SK-N-SH (cell line): ENCODE data around the gene MYOM3. TPM values are rescaled to one million over a fixed set of nuclear protein-coding genes. Genes with fewer than 3 reads are reported as not detected.

Source experiments
- CTCF ChIA-PET: fragments of 300-600, 350-600 bp; formaldehyde crosslinking; extraction: SDS; loops from one replicate; lab custom pipeline; 2021; lab: Yijun Ruan, JAX
- POLR2A ChIA-PET: fragments of 350-600 bp; sonication (Branson Sonifier 250); formaldehyde crosslinking; extraction: SDS; loops from one replicate; lab custom pipeline; 2020; ENCODE audit warnings: antibody characterized with exemption, inconsistent platforms; lab: Yijun Ruan, JAX
- DNase-seq: peaks from one replicate; pipeline ENCODE4 v3.0.0; 2012
- H2AFZ ChIP-seq: fragments of 200-600 bp; sonication (generic); 2 replicates; pipeline ENCODE4 v1.8.1; 2016; ENCODE audit warnings: antibody characterized with exemption, mild to moderate bottlenecking, low read depth
- H3F3A ChIP-seq: fragments of 200-600 bp; sonication (generic); replicated peaks from 2 replicates; pipeline ENCODE3; 2016; ENCODE audit warnings: antibody characterized with exemption, mild to moderate bottlenecking; ENCODE audit not compliant: insufficient read depth
- H3K27ac ChIP-seq, 2 experiments: fragments of 200-500 bp in 1 of 2; fragments of 200-600 bp in 1 of 2; sonication (Bioruptor generic) in 1 of 2; sonication (generic), shearing (Covaris generic) in 1 of 2; 2 replicates each; pipeline versions ENCODE4 v1.5.1 to v1.6.1; 2014 to 2016; ENCODE audit warnings: low read depth in 2 of 2, inconsistent platforms in 1 of 2, low read length in 1 of 2, mild to moderate bottlenecking in 1 of 2, mixed read lengths in 1 of 2
- H3K27me3 ChIP-seq: fragments of 200-600 bp; sonication (generic), shearing (Covaris generic); 2 replicates; pipeline ENCODE4 v1.6.1; 2016; ENCODE audit warnings: mixed run types; ENCODE audit not compliant: insufficient read depth
- H3K36me3 ChIP-seq, 2 experiments: fragments of 200-500 bp in 1 of 2; fragments of 200-600 bp in 1 of 2; sonication (Bioruptor generic) in 1 of 2; sonication (generic) in 1 of 2; replicated peaks in 1 of 2; 2 replicates each; pipeline versions ENCODE3 to v1.5.1; 2014 to 2016; ENCODE audit warnings: low read length in 1 of 2, mild to moderate bottlenecking in 1 of 2; ENCODE audit not compliant: insufficient read depth in 2 of 2, control insufficient read depth in 1 of 2
- H3K4me1 ChIP-seq, 2 experiments: fragments of 200-500 bp in 1 of 2; fragments of 200-600 bp in 1 of 2; sonication (Bioruptor generic) in 1 of 2; sonication (generic), shearing (Covaris generic) in 1 of 2; 2 replicates each; pipeline versions ENCODE4 v1.5.1 to v1.6.1; 2014 to 2016; ENCODE audit warnings: low read depth in 1 of 2, low read length in 1 of 2, mixed run types in 1 of 2; ENCODE audit not compliant: insufficient read depth in 2 of 2, control insufficient read depth in 1 of 2
- H3K4me2 ChIP-seq: fragments of 200-600 bp; sonication (generic), shearing (Covaris generic); 2 replicates; pipeline ENCODE4 v1.6.1; 2017; ENCODE audit warnings: mixed run types
- H3K4me3 ChIP-seq, 2 experiments: fragments of 200-500 bp in 1 of 2; fragments of 200-600 bp in 1 of 2; sonication (Bioruptor generic) in 1 of 2; sonication (generic), shearing (Covaris generic) in 1 of 2; 2 replicates each; pipeline versions ENCODE4 v1.5.1 to v1.8.1; 2014 to 2016; ENCODE audit warnings: low read depth in 2 of 2, inconsistent platforms in 1 of 2, low read length in 1 of 2, mild to moderate bottlenecking in 1 of 2, mixed read lengths in 1 of 2, moderate library complexity in 1 of 2
- H3K79me2 ChIP-seq: fragments of 200-600 bp; sonication (generic); 2 replicates; pipeline ENCODE4 v1.8.1; 2017; ENCODE audit warnings: mild to moderate bottlenecking; ENCODE audit not compliant: insufficient read depth
- H3K9ac ChIP-seq: fragments of 200-600 bp; sonication (generic); 2 replicates; pipeline ENCODE4 v1.6.1; 2017; ENCODE audit warnings: mixed run types
- H3K9me2 ChIP-seq: fragments of 200-600 bp; sonication (generic); 2 replicates; pipeline ENCODE4 v1.6.1; 2017; ENCODE audit warnings: mixed run types
- H3K9me3 ChIP-seq: fragments of 200-600 bp; sonication (generic); 2 replicates; pipeline ENCODE4 v1.6.1; 2017; ENCODE audit warnings: mixed run types, mild to moderate bottlenecking, moderate library complexity
- H4K20me1 ChIP-seq: fragments of 200-600 bp; sonication (generic); 2 replicates; pipeline ENCODE4 v1.6.1; 2017; ENCODE audit warnings: mild to moderate bottlenecking, mixed run types; ENCODE audit not compliant: insufficient read depth
- FOSL2 ChIP-seq: IDR thresholded peaks from 2 replicates; pipeline ENCODE4 v1.4.0; 2012; ENCODE audit warnings: low read depth, mild to moderate bottlenecking, moderate library complexity, borderline replicate concordance
- NFIC ChIP-seq: IDR thresholded peaks from 2 replicates; pipeline ENCODE4 v1.4.0; 2012; ENCODE audit warnings: borderline replicate concordance
- POLR2AphosphoS5 ChIP-seq: IDR thresholded peaks from 2 replicates; pipeline ENCODE4 v1.6.1; 2012; ENCODE audit warnings: low read depth, low read length
- RAD21 ChIP-seq: IDR thresholded peaks from 2 replicates; pipeline ENCODE4 v1.6.1; 2012; ENCODE audit warnings: mild to moderate bottlenecking, low read length
- SIN3A ChIP-seq: IDR thresholded peaks from 2 replicates; pipeline ENCODE4 v1.6.1; 2012; ENCODE audit warnings: low read depth, mild to moderate bottlenecking, low read length, moderate library complexity, borderline replicate concordance
- WGBS: methylation state at CpG from one replicate; pipeline ENCODE4 v1.1.6; 2017; ENCODE audit warnings: low lambda C conversion rate; 5-methylcytosine and 5-hydroxymethylcytosine counted together
- polyA plus RNA-seq, 3 experiments: library from polyadenylated mRNA; depleted of rRNA; stranded (reverse); fragments of >200 nt; gene quantifications; 2 replicates each; pipeline ENCODE4 v1.2.3, GENCODE V29; 2012
- TF ChIP-seq, protein P1 (sequence below): IDR thresholded peaks from 2 replicates; pipeline ENCODE4 v1.6.1; 2012; ENCODE audit warnings: mild to moderate bottlenecking, low read depth, low read length, moderate library complexity
- TF ChIP-seq, protein P2 (sequence below): IDR thresholded peaks from 2 replicates; pipeline ENCODE4; 2012

The MYOM3 gene
- polyA plus RNA-seq, 1 of the 3 experiments (the other 2 are of a cell fraction), result 0.02 TPM

GRCh38 chr1:24048205-24048869 lies 63.6 kb downstream of the MYOM3 start:
- no peaks in the 10 kb centered on the region for H3K79me2 ChIP-seq
- no peak overlapping the region for H3K4me2 ChIP-seq
- no peaks in the 10 kb centered on the region for H3K9me2 ChIP-seq
- no peak overlapping the region for H3K4me3 ChIP-seq
- 94% methylated on average over 6 of the region's 6 CpGs for WGBS
- H3K9ac ChIP-seq, result no peak overlapping the region
- no peak for DNase-seq
- peaks cover 16% of the 10 kb centered on the region for H3F3A ChIP-seq
- H3K27me3 ChIP-seq, result no peaks in the 10 kb centered on the region
- no peaks in the 10 kb centered on the region for H4K20me1 ChIP-seq
- H3K4me1 ChIP-seq, result peaks cover 10 to 14% of the 10 kb centered on the region in 2 experiments; a peak in 3 of 4 replicates
- no peaks in the 10 kb centered on the region for H3K36me3 ChIP-seq
- TF ChIP-seq RAD21 (no peak), NFIC (peak; percentile 55; the same call in 1 of the 2 replicates)
- no peak overlapping the region for H3K27ac ChIP-seq
- CTCF ChIA-PET, result no interaction called here
- no peak overlapping the region for H2AFZ ChIP-seq
- no peaks in the 10 kb centered on the region for H3K9me3 ChIP-seq
- POLR2A ChIA-PET, result interaction anchor here (0.6 kb wide), 1 partner anchor 16 kb away, joined by 3 read pairs; no protein-coding TSS in a partner anchor

DNA sequence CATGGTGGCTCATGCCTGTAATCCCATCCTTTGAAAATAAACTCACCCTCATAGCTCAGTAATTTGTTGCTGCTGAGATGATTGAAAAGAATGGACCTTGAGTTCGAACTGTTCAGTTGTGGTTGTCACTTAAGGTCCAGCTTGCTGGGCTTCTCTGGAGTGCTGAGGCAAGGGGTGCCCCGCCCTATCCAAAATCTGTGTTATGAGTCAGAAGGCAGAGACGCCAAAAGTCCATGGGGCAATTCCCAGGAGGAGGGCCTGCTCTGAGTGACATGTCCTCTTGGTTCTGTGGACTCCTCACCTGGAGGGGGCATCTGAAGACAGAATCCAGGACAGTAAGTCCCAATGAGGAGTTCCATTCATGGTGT lies 64.8 kb downstream of the MYOM3 start:
- Histone ChIP-seq H4K20me1 (no peaks in the 10 kb centered on the region), H3F3A (peaks cover 16% of the 10 kb centered on the region), H3K79me2 (no peaks in the 10 kb centered on the region), H3K27ac (peak overlapping the region in 1 of 2 experiments; percentile 78; a peak in 3 of 4 replicates), H3K9me3 (no peaks in the 10 kb centered on the region), H3K4me1 (peaks cover 10 to 14% of the 10 kb centered on the region in 2 experiments; a peak in 3 of 4 replicates), H3K4me2 (peak overlapping the region; percentile 14), H3K9me2 (no peaks in the 10 kb centered on the region), H2AFZ (peak overlapping the region; percentile 39; the same call in 1 of the 2 replicates), H3K36me3 (no peaks in the 10 kb centered on the region), H3K9ac (no peak overlapping the region), H3K27me3 (no peaks in the 10 kb centered on the region), H3K4me3 (no peak overlapping the region)
- ChIA-PET POLR2A (interaction anchor here (0.5 kb wide), 1 partner anchor 26 kb away, joined by 4 read pairs; no protein-coding TSS in a partner anchor), CTCF (interaction anchor here (1.3 to 1.9 kb wide), 2 partner anchors 19 to 344 kb away, joined by 4 to 10 read pairs; no protein-coding TSS in a partner anchor)
- TF ChIP-seq, protein P1, sequence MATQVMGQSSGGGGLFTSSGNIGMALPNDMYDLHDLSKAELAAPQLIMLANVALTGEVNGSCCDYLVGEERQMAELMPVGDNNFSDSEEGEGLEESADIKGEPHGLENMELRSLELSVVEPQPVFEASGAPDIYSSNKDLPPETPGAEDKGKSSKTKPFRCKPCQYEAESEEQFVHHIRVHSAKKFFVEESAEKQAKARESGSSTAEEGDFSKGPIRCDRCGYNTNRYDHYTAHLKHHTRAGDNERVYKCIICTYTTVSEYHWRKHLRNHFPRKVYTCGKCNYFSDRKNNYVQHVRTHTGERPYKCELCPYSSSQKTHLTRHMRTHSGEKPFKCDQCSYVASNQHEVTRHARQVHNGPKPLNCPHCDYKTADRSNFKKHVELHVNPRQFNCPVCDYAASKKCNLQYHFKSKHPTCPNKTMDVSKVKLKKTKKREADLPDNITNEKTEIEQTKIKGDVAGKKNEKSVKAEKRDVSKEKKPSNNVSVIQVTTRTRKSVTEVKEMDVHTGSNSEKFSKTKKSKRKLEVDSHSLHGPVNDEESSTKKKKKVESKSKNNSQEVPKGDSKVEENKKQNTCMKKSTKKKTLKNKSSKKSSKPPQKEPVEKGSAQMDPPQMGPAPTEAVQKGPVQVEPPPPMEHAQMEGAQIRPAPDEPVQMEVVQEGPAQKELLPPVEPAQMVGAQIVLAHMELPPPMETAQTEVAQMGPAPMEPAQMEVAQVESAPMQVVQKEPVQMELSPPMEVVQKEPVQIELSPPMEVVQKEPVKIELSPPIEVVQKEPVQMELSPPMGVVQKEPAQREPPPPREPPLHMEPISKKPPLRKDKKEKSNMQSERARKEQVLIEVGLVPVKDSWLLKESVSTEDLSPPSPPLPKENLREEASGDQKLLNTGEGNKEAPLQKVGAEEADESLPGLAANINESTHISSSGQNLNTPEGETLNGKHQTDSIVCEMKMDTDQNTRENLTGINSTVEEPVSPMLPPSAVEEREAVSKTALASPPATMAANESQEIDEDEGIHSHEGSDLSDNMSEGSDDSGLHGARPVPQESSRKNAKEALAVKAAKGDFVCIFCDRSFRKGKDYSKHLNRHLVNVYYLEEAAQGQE, result no peak
- TF ChIP-seq, protein P2, sequence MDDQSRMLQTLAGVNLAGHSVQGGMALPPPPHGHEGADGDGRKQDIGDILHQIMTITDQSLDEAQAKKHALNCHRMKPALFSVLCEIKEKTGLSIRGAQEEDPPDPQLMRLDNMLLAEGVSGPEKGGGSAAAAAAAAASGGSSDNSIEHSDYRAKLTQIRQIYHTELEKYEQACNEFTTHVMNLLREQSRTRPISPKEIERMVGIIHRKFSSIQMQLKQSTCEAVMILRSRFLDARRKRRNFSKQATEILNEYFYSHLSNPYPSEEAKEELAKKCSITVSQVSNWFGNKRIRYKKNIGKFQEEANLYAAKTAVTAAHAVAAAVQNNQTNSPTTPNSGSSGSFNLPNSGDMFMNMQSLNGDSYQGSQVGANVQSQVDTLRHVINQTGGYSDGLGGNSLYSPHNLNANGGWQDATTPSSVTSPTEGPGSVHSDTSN, result peak; percentile 37
- TF ChIP-seq NFIC, result no peak
- TF ChIP-seq POLR2AphosphoS5, result no peak
- TF ChIP-seq FOSL2, result peak; percentile 29; the same call in 1 of the 2 replicates
- TF ChIP-seq SIN3A, result no peak
- DNase-seq, result no peak
- 47% methylated on average over 3 of the region's 3 CpGs for WGBS
